ENCODE data around the gene INO80C. TPM values are rescaled to one million over a fixed set of nuclear protein-coding genes. Genes with fewer than 3 reads are reported as not detected.
"Not testable (repeated sequence)": the region's sequence is repeated elsewhere in the genome, so short reads cannot be mapped to it uniquely, and the experiment has no call there.

The INO80C gene
- total RNA-seq, 3 donors from 2014 or later = 39.0 to 51.7 (median 41.8) TPM

DNA sequence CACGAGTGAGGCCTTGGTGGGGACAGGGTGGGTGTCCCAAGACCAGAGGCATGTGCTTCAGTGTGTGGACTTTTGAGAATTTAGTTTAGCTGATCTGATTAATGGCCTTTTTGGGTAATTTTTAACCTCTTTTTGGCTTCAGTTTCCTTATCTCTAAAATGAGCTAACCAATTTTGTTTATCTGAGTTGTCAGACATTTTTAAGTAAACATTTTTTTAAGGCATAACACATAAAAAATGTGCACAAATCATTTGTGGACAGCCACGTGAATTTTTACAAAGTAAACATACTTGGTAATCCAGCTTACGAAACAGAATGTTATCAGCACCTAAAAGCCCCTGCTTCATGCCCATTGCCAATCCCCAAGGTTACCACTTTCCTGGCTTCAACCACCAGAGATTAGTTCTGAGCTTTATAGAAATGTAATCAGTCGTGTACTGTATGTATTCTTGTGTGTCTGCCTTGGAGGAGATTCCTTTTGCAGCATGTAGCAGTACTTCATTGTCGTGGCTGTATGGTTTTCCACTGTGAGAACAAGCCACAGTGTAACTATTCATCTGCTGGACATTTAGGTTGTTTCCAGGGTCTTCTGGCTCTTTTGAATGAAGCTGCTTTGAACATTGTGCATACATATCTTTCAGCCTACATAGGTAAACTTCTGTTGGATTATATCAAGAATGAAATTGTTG, 8.4 kb upstream of the INO80C start:
- ATAC-seq (no peak), DNase-seq (no peak)
- Mint-ChIP-seq H3K36me3 (ENCODE audit: insufficient read depth) (no peaks in the 10 kb centered on the region), H3K4me1 (ENCODE audit: low read depth) (peaks cover 2% of the 10 kb centered on the region), H3K9me3 (no peaks in the 10 kb centered on the region), H3K4me3 (no peak overlapping the region), H3K27me3 (ENCODE audit: low read depth) (peaks cover 2% of the 10 kb centered on the region)

DNA sequence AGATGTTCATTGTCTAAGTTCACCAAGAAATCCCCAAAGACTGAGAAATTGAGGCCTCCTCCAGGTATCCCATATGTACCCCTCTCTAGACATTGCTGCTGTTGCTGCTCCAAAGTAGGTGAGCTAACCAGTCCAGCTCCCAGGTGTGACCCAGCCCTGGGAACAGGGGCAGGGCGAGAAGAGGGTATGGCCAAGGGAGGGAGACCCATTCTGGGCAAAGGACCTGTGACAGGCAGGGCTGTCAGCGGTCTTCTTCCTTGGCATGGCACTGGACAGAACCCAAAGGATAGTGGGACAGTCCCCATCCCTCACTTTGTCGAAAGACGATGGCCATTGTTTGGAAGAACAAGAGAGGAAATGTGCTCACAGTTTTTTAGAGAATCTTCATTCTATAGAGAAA, 7.2 kb upstream of the INO80C start:
- Mint-ChIP-seq H3K4me1 (ENCODE audit: low read depth) (peaks cover 2% of the 10 kb centered on the region), H3K36me3 (ENCODE audit: insufficient read depth) (no peaks in the 10 kb centered on the region), H3K4me3 (no peak overlapping the region), H3K9me3 (no peaks in the 10 kb centered on the region), H3K27me3 (ENCODE audit: low read depth) (peaks cover 2% of the 10 kb centered on the region)
- DNase-seq (no peak), ATAC-seq (no peak)

DNA sequence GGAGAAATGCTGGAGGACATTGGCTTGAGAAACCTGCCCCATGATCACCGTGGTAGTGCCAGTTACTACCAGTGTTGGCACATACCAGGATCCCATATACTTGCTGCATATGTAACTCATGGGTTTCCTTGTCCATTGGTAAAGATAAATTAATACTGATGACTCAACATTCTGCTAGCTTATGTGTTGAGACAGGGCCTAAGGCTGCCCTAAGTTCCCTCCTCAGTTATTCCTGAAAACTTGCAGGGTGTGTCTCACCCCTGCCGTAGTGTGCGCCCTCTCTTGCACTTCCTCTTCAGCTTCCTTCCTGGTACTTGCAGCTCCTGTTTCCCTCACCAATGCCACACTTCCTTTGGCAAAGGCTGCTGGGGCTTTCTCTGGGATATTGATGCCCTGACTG, 4.3 kb upstream of the INO80C start:
- ATAC-seq = no peak

DNA sequence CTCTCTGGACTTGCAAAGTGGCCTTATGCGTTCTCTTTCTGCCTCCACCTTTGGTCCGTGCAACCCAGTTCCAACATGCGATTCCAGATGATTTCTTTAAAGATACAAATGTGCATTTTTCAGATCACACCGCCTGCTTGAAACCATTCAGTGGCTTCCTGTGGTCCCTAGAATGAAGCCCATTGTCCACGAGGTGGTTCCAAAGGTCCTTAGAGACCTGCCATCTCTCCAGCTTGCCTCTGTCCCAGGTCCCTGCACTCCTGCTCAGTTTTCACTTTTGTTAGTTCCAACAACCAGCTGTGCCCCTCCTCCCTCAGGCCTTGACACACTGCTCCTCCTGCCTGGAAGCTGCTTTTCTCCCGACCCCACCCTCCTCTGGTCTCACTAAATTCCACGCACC, 3.6 kb upstream of the INO80C start:
- ATAC-seq (no peak), DNase-seq (no peak)
- Mint-ChIP-seq H3K9me3 (no peaks in the 10 kb centered on the region), H3K4me3 (no peak overlapping the region), H3K36me3 (ENCODE audit: insufficient read depth) (no peaks in the 10 kb centered on the region), H3K27me3 (ENCODE audit: low read depth) (peaks cover 2% of the 10 kb centered on the region), H3K4me1 (ENCODE audit: low read depth) (peaks cover 17% of the 10 kb centered on the region)

More for the DNA sequence above, 4.3 kb upstream of the INO80C start:
- Mint-ChIP-seq H3K4me1 (ENCODE audit: low read depth) (peaks cover 12% of the 10 kb centered on the region), H3K9me3 (no peaks in the 10 kb centered on the region), H3K4me3 (no peak overlapping the region), H3K36me3 (ENCODE audit: insufficient read depth) (no peaks in the 10 kb centered on the region), H3K27me3 (ENCODE audit: low read depth) (peaks cover 2% of the 10 kb centered on the region)
- DNase-seq = no peak

DNA sequence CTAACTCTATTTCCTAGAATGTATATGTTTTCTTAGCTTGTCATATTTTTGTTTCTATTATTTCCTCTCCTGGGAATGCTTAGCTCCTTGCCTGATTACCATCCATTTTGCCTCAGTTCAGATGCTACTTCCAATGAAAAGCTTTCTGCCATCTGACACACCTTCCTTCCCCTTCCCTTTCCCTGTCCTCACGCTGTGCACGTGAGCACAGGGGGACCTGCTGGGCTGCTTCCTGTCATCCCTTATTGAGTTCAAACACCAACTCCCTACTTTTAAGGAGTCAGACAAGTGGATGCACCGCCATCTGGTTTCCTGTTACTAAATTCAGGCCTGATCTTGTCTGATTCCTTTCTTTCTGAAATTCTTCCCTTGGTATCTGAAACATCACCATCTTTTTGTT, 2.4 kb upstream of the INO80C start:
- H3K4me3 Mint-ChIP-seq = no peak overlapping the region
- ATAC-seq (no peak), DNase-seq (no peak)
- H3K36me3 Mint-ChIP-seq (ENCODE audit: insufficient read depth) = peaks cover 2% of the 10 kb centered on the region
- no peaks in the 10 kb centered on the region for H3K9me3 Mint-ChIP-seq
- peaks cover 2% of the 10 kb centered on the region for H3K27me3 Mint-ChIP-seq (ENCODE audit: low read depth)
- H3K4me1 Mint-ChIP-seq (ENCODE audit: low read depth) = peaks cover 26% of the 10 kb centered on the region

DNA sequence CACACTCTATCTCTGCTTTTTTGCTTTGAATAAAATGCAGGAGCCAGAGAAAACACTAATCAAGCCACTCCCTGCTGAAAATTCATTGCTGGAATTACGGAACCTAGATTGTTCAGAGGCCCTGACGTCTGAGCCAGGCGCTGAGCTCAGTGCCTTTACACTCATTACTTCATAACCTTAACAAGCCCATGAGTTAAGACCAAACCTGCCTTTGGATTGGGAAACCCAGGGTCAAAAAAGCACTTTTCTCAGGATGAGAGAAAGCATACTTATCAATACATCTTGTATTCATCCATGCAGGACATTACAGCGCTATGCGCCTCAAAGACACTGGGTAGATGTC, 762 bp downstream of the INO80C start:
- H3K4me3 Mint-ChIP-seq = peak overlapping the region; percentile 93
- H3K4me1 Mint-ChIP-seq (ENCODE audit: low read depth) = peaks cover 32% of the 10 kb centered on the region
- peaks cover 2% of the 10 kb centered on the region for H3K27me3 Mint-ChIP-seq (ENCODE audit: low read depth)
- peak; percentile 9 to 29 for ATAC-seq
- peaks cover 2% of the 10 kb centered on the region for H3K36me3 Mint-ChIP-seq (ENCODE audit: insufficient read depth)
- no peak for DNase-seq
- no peaks in the 10 kb centered on the region for H3K9me3 Mint-ChIP-seq

DNA sequence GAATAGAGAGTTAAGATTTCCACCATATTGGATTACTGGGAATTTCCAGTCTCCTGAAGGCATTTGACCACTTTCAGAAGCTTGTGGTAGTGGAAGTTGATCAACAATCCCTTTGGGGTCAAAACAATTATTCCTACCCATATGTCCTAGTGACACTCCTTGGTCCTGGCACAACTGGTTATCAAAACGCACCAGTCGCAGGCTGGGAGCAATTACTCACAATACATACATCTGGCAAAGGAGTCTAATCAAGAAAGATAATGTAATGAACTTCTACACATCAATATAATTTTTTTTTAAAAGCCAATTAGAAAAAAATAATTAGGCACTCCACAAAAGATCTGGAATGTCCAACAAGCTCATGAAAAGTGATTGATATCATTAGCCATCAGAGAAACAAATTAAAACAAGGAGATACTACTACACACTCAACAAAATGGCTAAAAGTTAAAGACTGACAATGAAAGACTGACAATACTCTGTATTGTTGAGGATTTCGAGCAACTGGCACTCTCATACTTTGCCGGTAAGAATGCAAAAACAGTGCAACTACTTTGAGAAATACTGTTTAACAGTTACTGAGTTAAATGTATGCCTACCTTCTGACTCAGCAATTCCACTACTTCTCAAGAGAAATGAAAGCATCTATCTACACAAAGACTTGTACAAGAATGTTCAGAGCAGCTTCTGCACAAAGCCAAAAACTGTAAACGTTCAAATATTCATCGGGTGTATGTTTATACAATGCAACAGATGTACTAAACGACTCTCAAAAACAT, 2.0 kb downstream of the INO80C start:
- ATAC-seq (no peak), DNase-seq (no peak)
- Mint-ChIP-seq H3K27me3 (ENCODE audit: low read depth) (no peaks in the 10 kb centered on the region), H3K9me3 (no peaks in the 10 kb centered on the region), H3K36me3 (ENCODE audit: insufficient read depth) (peaks cover 2% of the 10 kb centered on the region), H3K4me1 (ENCODE audit: low read depth) (peaks cover 32% of the 10 kb centered on the region), H3K4me3 (peak overlapping the region; percentile 93)

DNA sequence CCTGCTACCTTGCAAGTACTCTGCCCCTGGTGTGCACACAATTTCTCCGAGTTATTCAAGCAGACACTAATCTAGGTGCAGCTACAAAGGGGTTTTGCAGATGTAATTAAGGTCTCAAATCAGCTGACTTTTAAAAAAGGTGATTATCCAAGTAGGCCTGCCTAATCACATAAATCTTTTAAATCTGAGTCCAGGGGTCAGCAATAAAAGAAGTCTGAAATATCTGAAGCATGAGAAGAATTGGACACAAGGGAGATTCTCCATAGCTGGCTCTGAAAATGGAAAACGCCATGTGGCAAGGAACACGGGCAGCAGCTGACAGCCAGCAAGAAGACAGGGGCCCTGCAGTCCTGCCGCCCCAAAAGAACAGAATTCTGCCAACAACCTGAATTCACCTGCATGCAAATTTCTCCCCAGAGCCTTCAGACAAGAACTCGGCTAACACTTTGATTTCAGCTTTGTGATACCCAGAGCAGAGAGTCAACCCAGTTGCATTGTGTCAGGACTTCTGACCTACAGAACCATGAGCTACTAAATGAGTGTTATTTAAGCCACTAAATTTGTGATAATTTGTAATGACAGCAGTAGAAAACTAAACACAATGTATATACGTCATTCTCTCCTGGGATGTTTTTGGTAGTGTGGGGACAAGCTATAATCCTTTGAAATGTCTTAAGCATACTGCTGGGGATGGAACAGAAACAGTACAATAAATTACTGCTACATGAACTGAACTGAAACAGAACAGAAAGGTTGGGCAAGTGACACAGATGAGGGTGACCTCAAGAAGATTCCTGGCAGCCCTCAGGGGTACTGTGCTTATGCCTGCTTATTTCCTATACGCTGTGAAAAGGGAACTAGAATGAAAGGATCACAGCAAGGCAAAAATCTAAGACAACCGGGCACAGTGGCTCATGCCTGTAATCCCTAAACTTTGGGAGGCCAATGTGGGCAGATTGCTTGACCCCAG, 3.2 kb downstream of the INO80C start:
- Mint-ChIP-seq H3K4me1 (ENCODE audit: low read depth) (peaks cover 32% of the 10 kb centered on the region), H3K36me3 (ENCODE audit: insufficient read depth) (peaks cover 2% of the 10 kb centered on the region), H3K27me3 (ENCODE audit: low read depth) (no peaks in the 10 kb centered on the region), H3K9me3 (no peaks in the 10 kb centered on the region), H3K4me3 (no peak overlapping the region)
- ATAC-seq (no peak), DNase-seq (no peak)

DNA sequence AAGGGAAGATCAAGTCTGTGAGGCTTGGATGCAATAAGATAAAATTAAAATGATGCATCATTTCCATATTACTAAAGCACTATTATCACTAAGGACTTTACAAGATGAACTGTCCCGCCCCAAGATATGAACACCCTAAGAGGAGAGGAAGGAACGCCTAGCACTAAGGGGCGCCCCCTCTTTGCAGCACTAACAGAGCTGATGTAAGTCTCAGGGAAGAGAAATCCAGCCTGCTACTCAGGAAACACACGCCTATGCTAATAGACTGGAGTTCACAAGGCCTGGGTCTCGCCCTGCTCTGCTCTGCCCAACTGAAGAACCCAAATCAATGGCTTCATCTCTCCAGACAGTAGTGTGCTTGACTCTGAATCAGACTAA, 6.1 kb downstream of the INO80C start:
- no peak overlapping the region for H3K4me3 Mint-ChIP-seq
- ATAC-seq (no peak), DNase-seq (no peak)
- no peaks in the 10 kb centered on the region for H3K9me3 Mint-ChIP-seq
- H3K4me1 Mint-ChIP-seq (ENCODE audit: low read depth) = peaks cover 24% of the 10 kb centered on the region
- no peaks in the 10 kb centered on the region for H3K27me3 Mint-ChIP-seq (ENCODE audit: low read depth)
- peaks cover 12% of the 10 kb centered on the region for H3K36me3 Mint-ChIP-seq (ENCODE audit: insufficient read depth)

DNA sequence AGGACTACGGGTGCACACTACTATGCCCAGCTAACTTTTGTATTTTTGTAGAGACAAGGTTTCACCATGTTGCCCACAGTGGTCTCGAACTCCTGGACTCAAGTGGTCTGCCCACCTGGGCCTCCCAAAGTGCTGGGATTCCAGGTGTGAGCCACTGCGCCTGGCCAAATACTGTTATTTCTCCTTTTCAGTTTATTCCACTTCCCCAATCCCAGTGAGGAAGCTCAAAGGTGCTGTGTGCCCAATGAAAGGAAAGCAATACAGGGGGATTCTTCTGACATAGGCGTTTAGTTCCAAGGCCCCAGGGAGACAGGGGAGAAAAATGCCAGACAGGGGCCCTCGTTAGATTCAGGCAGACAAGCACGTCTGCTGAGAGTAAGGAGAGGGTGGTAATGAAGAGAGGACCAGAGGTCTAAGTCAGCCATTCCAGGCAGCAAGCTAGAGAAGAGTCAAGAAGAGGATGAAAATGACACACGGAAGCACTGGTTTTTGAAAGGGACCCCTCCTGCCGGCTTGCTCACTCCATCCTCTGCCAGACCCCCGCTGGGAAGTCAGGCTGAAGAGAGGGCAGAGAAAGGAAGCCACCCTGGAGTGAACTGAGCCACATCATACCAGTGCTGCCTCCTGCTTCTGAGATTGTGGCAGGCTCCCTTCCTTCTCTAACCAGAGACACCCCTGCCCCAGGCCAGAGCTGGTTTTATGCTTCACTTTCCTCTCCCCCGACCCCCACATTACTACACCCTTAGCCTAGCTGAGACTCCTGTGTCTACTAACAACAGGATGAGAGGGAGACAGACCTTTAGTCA, 6.7 kb downstream of the INO80C start:
- no peak overlapping the region for H3K4me3 Mint-ChIP-seq
- peaks cover 19% of the 10 kb centered on the region for H3K4me1 Mint-ChIP-seq (ENCODE audit: low read depth)

DNA sequence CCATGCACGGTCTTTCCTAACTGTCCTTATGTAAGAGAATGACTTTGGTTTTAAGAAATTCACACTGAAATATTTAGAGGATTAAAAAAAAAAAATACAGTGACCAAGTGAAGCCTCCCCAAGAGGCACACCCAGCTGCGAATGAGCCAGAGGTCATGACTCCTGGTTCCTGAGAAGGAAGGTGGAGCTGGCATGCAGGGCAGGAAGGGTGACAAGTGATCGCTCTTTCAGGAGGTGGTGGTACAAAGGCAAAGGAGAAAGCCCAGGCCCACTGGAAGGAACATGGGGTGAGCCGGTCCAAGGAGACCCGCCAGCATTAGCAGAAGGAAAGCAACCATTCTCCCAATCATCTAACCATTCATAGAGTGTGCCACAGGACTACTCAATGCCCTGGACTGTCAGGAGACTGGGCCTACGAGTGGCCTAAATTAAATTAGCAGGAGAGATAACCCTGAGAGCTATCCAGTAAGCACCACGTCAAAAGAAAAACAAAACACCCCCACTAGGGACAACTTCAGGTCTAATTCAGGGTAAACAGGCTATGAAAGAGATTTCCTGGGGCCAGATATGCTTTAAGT, 7.8 kb downstream of the INO80C start:
- Mint-ChIP-seq H3K27me3 (ENCODE audit: low read depth) (no peaks in the 10 kb centered on the region), H3K36me3 (ENCODE audit: insufficient read depth) (peaks cover 13% of the 10 kb centered on the region), H3K4me3 (no peak overlapping the region), H3K4me1 (ENCODE audit: low read depth) (peaks cover 13% of the 10 kb centered on the region), H3K9me3 (no peaks in the 10 kb centered on the region)
- DNase-seq (no peak), ATAC-seq (no peak)

More for the DNA sequence above, 6.7 kb downstream of the INO80C start:
- Mint-ChIP-seq H3K9me3 (no peaks in the 10 kb centered on the region), H3K27me3 (ENCODE audit: low read depth) (no peaks in the 10 kb centered on the region), H3K36me3 (ENCODE audit: insufficient read depth) (peaks cover 12% of the 10 kb centered on the region)
- DNase-seq (no peak), ATAC-seq (no peak)

DNA sequence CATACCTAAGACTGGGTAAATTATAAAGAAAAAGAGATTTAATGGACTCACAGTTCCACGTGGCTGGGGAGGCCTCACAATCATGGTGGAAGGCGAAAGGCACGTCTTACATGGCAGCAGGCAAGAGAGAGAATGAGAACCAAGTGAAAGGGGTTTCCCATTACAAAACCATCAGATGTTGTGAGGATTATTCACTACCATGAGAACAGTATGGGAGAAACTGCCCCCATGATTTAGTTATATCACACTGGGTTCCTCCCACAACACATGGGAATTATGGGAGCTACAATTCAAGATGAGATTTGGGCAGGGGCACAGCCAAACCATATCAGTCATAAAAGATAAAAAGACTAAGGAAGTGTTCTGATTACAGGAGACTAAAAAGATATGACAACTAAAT, 8.5 kb downstream of the INO80C start:
- not testable (repeated sequence) for H3K4me3 Mint-ChIP-seq; H3K9me3 Mint-ChIP-seq; ATAC-seq; DNase-seq; H3K27me3 Mint-ChIP-seq (ENCODE audit: low read depth)
- peaks cover 13% of the 10 kb centered on the region for H3K36me3 Mint-ChIP-seq (ENCODE audit: insufficient read depth)
- H3K4me1 Mint-ChIP-seq (ENCODE audit: low read depth) = peaks cover 13% of the 10 kb centered on the region

DNA sequence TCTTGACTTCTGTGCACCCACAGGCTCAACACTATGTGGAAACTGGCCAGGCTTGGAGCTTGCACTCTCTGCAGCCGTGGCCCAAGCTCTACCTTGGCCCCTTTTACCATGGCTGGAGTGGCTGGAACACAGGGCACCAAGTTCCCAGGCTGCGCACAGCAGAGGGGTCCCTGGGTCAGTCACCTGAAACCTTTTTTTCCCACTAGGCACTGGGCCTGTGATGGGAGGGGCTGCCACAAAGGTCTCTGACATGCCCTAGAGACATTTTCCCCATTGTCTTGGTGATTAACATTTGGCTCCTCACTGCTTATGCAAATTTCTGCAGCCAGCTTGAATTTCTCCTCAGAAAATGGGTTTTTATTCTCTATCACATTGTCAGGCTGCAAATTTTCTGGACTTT, 9.4 kb downstream of the INO80C start:
- not testable (repeated sequence) for ATAC-seq; H3K27me3 Mint-ChIP-seq (ENCODE audit: low read depth); H3K9me3 Mint-ChIP-seq; H3K4me3 Mint-ChIP-seq; DNase-seq
- Mint-ChIP-seq H3K36me3 (ENCODE audit: insufficient read depth) (peaks cover 13% of the 10 kb centered on the region), H3K4me1 (ENCODE audit: low read depth) (peaks cover 17% of the 10 kb centered on the region)
